Spinal cord (tissue), 10 donors: ENCODE data around the gene SGK2. TPM values are rescaled to one million over a fixed set of nuclear protein-coding genes. Genes with fewer than 3 reads are reported as not detected.

ENCODE experiments used
- DNase-seq, 6 donors: peaks; one replicate each; pipeline versions ENCODE4 v3.0.0 to v3.0.0-alpha.2; 2013 to 2015; ENCODE audit warnings: low spot score in 6 of 6, low read depth in 4 of 6
- H3K27ac ChIP-seq: one replicate; pipeline ENCODE4 v1.5.1; 2013; ENCODE audit warnings: low read depth, low read length, control low read depth
- H3K27me3 ChIP-seq: one replicate; pipeline ENCODE4 v1.6.1; 2013; ENCODE audit warnings: low read length; ENCODE audit not compliant: control insufficient read depth, insufficient read depth
- H3K36me3 ChIP-seq: one replicate; pipeline ENCODE4 v1.6.1; 2013; ENCODE audit warnings: low read length; ENCODE audit not compliant: control insufficient read depth, insufficient read depth
- H3K4me1 ChIP-seq: one replicate; pipeline ENCODE4 v1.6.1; 2013; ENCODE audit warnings: low read length; ENCODE audit not compliant: control insufficient read depth, insufficient read depth
- H3K4me3 ChIP-seq: one replicate; pipeline ENCODE4 v1.5.1; 2013; ENCODE audit warnings: low read depth, low read length, control low read depth
- H3K9me3 ChIP-seq: one replicate; pipeline ENCODE4 v1.6.1; 2013; ENCODE audit warnings: low read length; ENCODE audit not compliant: control insufficient read depth, insufficient read depth
- WGBS: methylation state at CpG from one replicate; pipeline ENCODE4 v1.1.5; 2013; ENCODE audit warnings: missing lambda C conversion rate; ENCODE audit not compliant: insufficient coverage; 5-methylcytosine and 5-hydroxymethylcytosine counted together
- polyA plus RNA-seq, 2 donors: library from polyadenylated mRNA; unstranded; fragments of 120-200 nt; gene quantifications; one replicate each; pipeline ENCODE4 v1.2.1, GENCODE V29; 2013; ENCODE audit not compliant: insufficient read length in 2 of 2
- total RNA-seq, 2 donors: library from RNA; depleted of rRNA in 1 of 2; stranded (reverse); fragments of 120-200 nt in 1 of 2; fragments of >200 nt in 1 of 2; gene quantifications; one replicate each; pipeline versions ENCODE4 v1.2.3 to v1.2.4, GENCODE V29; 2013 to 2014
- donor health status: healthy.

The SGK2 gene
- total and polyA plus RNA-seq, 4 donors = 6.4 to 20.7 (median 12.4) TPM

GRCh38 chr20:43559147-43559987, 540 bp downstream of the SGK2 start:
- no peaks in the 10 kb centered on the region for H3K4me1 ChIP-seq
- no peaks in the 10 kb centered on the region for H3K36me3 ChIP-seq
- WGBS = 86% methylated on average over 7 of the region's 8 CpGs
- no peak for DNase-seq
- H3K4me3 ChIP-seq = no peak overlapping the region
- H3K9me3 ChIP-seq = no peaks in the 10 kb centered on the region
- H3K27ac ChIP-seq = no peak overlapping the region
- no peaks in the 10 kb centered on the region for H3K27me3 ChIP-seq

DNA sequence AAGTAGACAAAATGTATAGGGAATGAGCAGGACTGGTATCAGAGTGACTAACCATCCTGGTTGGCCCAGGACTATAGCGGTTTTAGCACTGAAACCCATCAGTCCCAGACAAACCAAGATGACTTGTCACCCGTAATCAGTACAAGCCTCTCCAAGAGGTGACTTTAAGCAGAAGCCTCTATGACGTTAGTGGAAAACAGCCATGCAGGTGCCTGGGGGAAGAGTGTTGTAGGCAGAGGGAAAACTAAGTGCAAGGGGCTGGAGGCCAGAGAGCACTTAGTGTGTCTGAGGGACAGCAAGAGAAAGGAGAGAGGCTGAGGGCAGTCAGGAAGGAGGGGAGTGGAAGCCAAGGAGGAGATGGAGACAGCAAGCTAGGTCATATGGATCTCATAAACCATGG, 2.1 kb downstream of the SGK2 start:
- 91% methylated on average over 2 of the region's 3 CpGs for WGBS
- Histone ChIP-seq H3K27ac (no peak overlapping the region), H3K9me3 (no peaks in the 10 kb centered on the region), H3K4me3 (no peak overlapping the region), H3K36me3 (no peaks in the 10 kb centered on the region), H3K27me3 (no peaks in the 10 kb centered on the region), H3K4me1 (peaks cover 8% of the 10 kb centered on the region)
- DNase-seq = no peak

GRCh38 chr20:43563429-43563828, 4.6 kb downstream of the SGK2 start:
- 64% methylated on average over 3 of the region's 3 CpGs for WGBS
- Histone ChIP-seq H3K27ac (no peak overlapping the region), H3K9me3 (no peaks in the 10 kb centered on the region), H3K4me1 (peaks cover 8% of the 10 kb centered on the region), H3K36me3 (no peaks in the 10 kb centered on the region), H3K4me3 (no peak overlapping the region), H3K27me3 (no peaks in the 10 kb centered on the region)
- DNase-seq = no peak

- DNase-seq = no peak
- peaks cover 8% of the 10 kb centered on the region for H3K4me1 ChIP-seq
- H3K27ac ChIP-seq = no peak overlapping the region
- H3K27me3 ChIP-seq = no peaks in the 10 kb centered on the region
- WGBS = 92% methylated on average over 7 of the region's 7 CpGs
- H3K4me3 ChIP-seq = no peak overlapping the region
- no peaks in the 10 kb centered on the region for H3K9me3 ChIP-seq
- no peaks in the 10 kb centered on the region for H3K36me3 ChIP-seq
Measured at GRCh38 chr20:43563991-43564390, 5.2 kb downstream of the SGK2 start.

DNA sequence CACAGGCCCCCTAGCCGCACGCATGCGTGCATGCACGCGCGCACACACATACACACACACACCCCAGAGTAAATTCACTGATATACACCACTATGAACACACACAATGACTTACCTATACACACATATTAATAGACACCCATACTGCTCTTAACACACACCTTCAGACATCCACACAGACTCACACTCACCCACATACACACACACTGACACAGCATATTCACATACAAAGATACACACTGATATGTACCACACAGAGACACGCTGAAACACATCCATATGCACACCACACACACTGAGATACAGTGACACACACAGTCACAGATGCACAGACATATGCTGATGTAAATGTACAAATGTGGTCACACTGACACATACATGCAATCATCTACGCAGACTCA, 5.6 kb downstream of the SGK2 start:
- Histone ChIP-seq H3K9me3 (no peaks in the 10 kb centered on the region), H3K4me3 (no peak overlapping the region), H3K4me1 (peaks cover 8% of the 10 kb centered on the region), H3K27me3 (no peaks in the 10 kb centered on the region), H3K27ac (no peak overlapping the region), H3K36me3 (no peaks in the 10 kb centered on the region)
- WGBS = 99% methylated on average over 7 of the region's 8 CpGs
- peak in 1 of 6 donors; percentile 30 for DNase-seq

DNA sequence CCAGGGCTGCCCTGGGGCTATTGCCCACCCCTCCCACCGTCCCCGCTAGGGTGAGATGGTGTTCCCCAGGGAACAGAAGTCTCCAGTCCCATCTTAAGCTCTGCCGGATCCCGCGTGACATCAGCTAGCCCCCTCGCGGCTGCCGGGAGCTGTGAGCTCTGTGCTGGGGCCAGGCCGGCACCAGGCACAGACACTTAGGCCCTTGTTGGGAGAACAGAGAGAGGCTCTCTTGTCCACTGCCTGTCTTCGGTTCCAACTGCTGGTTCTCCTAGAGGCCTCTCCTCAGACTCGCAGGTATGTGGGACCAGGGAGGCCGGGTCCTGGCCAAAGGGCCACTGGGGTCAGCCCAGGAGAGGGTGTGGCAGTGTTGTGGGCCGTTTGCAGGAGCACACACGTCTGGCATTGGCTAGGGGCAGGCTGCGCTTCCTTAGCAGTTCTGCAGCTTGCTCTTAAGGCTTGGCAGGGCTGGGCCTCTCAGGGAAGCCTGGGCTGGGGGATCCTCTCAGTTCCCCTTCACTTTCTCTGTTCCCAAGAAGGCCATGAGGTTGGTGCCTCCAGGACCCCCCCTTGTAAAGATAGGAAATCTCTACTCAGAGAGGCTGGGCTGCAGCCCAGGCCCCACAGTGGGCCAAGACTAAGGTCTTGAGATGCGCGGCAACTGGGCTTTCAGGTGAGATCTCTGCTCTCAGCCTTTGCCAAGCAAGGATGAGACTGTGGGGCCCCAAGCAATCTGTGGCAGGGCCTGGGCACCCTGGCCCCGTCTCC, 6.3 kb downstream of the SGK2 start:
- Histone ChIP-seq H3K4me3 (no peak overlapping the region), H3K27me3 (no peaks in the 10 kb centered on the region), H3K4me1 (peaks cover 8% of the 10 kb centered on the region), H3K9me3 (no peaks in the 10 kb centered on the region), H3K36me3 (no peaks in the 10 kb centered on the region), H3K27ac (no peak overlapping the region)
- peak in 2 of 6 donors; percentile 6 to 58 for DNase-seq
- 65% methylated on average over 16 of the region's 18 CpGs for WGBS

GRCh38 chr20:43565758-43566104, 6.9 kb downstream of the SGK2 start:
- H3K4me3 ChIP-seq = no peak overlapping the region
- no peak for DNase-seq
- H3K9me3 ChIP-seq = no peaks in the 10 kb centered on the region
- H3K27me3 ChIP-seq = no peaks in the 10 kb centered on the region
- H3K27ac ChIP-seq = no peak overlapping the region
- H3K36me3 ChIP-seq = peaks cover 5% of the 10 kb centered on the region
- peaks cover 8% of the 10 kb centered on the region for H3K4me1 ChIP-seq
- WGBS = 81% methylated on average over 4 of the region's 4 CpGs

GRCh38 chr20:43567477-43567876, 8.7 kb downstream of the SGK2 start:
- Histone ChIP-seq H3K4me1 (peaks cover 8% of the 10 kb centered on the region), H3K27ac (no peak overlapping the region), H3K27me3 (no peaks in the 10 kb centered on the region), H3K4me3 (no peak overlapping the region), H3K36me3 (peaks cover 8% of the 10 kb centered on the region), H3K9me3 (no peaks in the 10 kb centered on the region)
- WGBS = 85% methylated on average over 7 of the region's 9 CpGs
- DNase-seq = no peak

DNA sequence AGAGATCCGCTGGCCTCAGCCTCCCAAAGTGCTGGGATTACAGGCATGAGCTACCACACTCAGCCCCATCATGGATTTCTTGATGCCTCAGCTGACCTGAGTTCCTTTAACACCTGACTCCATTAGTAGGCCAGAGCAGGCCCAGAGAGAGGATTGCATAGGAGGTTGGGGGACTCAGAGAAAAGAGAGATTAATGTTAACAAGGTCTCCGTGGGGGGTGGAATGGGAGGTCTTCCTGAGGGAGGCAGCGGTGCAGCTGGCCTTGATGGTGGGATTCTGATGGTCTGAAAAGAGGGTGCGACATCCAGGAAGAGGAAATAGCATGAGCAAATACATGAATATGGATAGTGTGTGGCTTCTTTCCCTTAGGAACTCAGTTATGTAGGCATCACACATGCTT, 9.9 kb downstream of the SGK2 start:
- Histone ChIP-seq H3K4me1 (peaks cover 8% of the 10 kb centered on the region), H3K4me3 (no peak overlapping the region), H3K27ac (no peak overlapping the region), H3K9me3 (no peaks in the 10 kb centered on the region), H3K27me3 (no peaks in the 10 kb centered on the region), H3K36me3 (peaks cover 8% of the 10 kb centered on the region)
- WGBS = 90% methylated on average over 4 of the region's 4 CpGs
- DNase-seq = no peak

GRCh38 chr20:43569282-43569681, 10.5 kb downstream of the SGK2 start:
- Histone ChIP-seq H3K9me3 (no peaks in the 10 kb centered on the region), H3K4me1 (peaks cover 8% of the 10 kb centered on the region), H3K36me3 (peaks cover 8% of the 10 kb centered on the region), H3K27ac (no peak overlapping the region), H3K27me3 (no peaks in the 10 kb centered on the region), H3K4me3 (no peak overlapping the region)
- DNase-seq = no peak
- WGBS = 96% methylated on average over 8 of the region's 10 CpGs
